Liver (tissue), 3 donors: ENCODE results near the gene SERTAD3.

Experiments used
- ATF3 ChIP-seq: IDR thresholded peaks from 2 replicates; pipeline ENCODE4 v1.6.1; 2016; ENCODE audit warnings: antibody characterized with exemption
- CTCF ChIP-seq: fragments of 150-350 bp; IDR thresholded peaks from 2 replicates; pipeline ENCODE4 v1.5.1; 2017; ENCODE audit warnings: improper control_type of control experiment, low read depth, low read length; ENCODE audit not compliant: missing input control
- EGR1 ChIP-seq, 2 donors: IDR thresholded peaks; 2 replicates each; pipeline ENCODE4 v1.6.1; 2016 to 2018; ENCODE audit warnings: antibody characterized with exemption in 2 of 2, low read depth in 2 of 2
- GABPA ChIP-seq, 2 donors: IDR thresholded peaks in 1 of 2; conservative IDR thresholded peaks in 1 of 2; 2 replicates each; pipeline ENCODE4 v1.6.1; 2016; ENCODE audit warnings: antibody characterized with exemption in 2 of 2, mild to moderate bottlenecking in 1 of 2, moderate library complexity in 1 of 2
- HNF4A ChIP-seq, 2 donors: conservative IDR thresholded peaks; 2 replicates each; pipeline ENCODE4 v1.6.1; 2016; ENCODE audit warnings: antibody characterized with exemption in 2 of 2, mild to moderate bottlenecking in 2 of 2
- JUND ChIP-seq, 2 donors: IDR thresholded peaks; 2 replicates each; pipeline ENCODE4 v1.6.1; 2016; ENCODE audit warnings: antibody characterized with exemption in 2 of 2
- NR2F2 ChIP-seq: IDR thresholded peaks from 2 replicates; pipeline ENCODE4 v1.6.1; 2016; ENCODE audit warnings: antibody characterized with exemption
- RAD21 ChIP-seq, 2 donors: IDR thresholded peaks; 2 replicates each; pipeline ENCODE4 v1.6.1; 2016; ENCODE audit warnings: antibody characterized with exemption in 2 of 2, mild to moderate bottlenecking in 2 of 2
- SP1 ChIP-seq: IDR thresholded peaks from 2 replicates; pipeline ENCODE4 v1.6.1; 2018; ENCODE audit warnings: antibody characterized with exemption, mild to moderate bottlenecking
- TAF1 ChIP-seq: conservative IDR thresholded peaks from 2 replicates; pipeline ENCODE4 v1.6.1; 2016; ENCODE audit warnings: antibody characterized with exemption, mild to moderate bottlenecking
- TF ChIP-seq, protein P1 (sequence below): IDR thresholded peaks from 2 replicates; pipeline ENCODE4 v1.6.1; 2016; ENCODE audit warnings: antibody characterized with exemption
- TF ChIP-seq, protein P2 (sequence below): IDR thresholded peaks from 2 replicates; pipeline ENCODE4 v1.6.1; 2016; ENCODE audit warnings: antibody characterized with exemption
- donor health status: healthy.
- donor health status: healthy.

DNA sequence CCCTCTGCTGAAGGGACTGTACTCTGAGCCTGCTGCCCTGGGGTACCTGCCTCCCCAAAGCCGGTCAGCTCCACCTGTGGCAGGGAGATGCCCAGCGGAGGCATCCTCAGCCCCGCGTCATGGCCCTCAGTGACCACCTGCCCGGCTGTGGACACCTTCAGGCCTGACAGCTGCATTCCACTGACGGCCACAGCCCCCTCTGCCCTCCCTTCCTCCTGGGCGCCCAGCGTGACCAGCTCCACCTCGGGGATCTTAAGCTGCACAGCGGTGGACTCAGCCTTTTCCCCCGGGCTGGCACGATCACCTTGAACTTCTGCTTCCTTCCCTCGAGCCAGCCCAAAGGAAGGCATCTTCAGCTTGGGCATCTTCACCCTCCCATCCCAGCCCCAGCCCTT is 49.3 kb downstream of the SERTAD3 start:
- TF ChIP-seq NR2F2 (no peak), RAD21 (IDR thresholded peaks at IDR 0.05) (no peak), JUND (IDR thresholded peaks at IDR 0.05) (no peak), CTCF (no peak), ATF3 (no peak), GABPA (IDR thresholded peaks at IDR 0.05 in 1 of 2, conservative IDR thresholded peaks at IDR 0.05 in 1 of 2) (no peak), SP1 (no peak), TAF1 (no peak), EGR1 (IDR thresholded peaks at IDR 0.05; ENCODE audit: low read depth in 2 of 2) (no peak), HNF4A (conservative IDR thresholded peaks at IDR 0.05) (no peak)
- TF ChIP-seq, protein P1, sequence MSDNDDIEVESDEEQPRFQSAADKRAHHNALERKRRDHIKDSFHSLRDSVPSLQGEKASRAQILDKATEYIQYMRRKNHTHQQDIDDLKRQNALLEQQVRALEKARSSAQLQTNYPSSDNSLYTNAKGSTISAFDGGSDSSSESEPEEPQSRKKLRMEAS = no peak
- TF ChIP-seq, protein P2, sequence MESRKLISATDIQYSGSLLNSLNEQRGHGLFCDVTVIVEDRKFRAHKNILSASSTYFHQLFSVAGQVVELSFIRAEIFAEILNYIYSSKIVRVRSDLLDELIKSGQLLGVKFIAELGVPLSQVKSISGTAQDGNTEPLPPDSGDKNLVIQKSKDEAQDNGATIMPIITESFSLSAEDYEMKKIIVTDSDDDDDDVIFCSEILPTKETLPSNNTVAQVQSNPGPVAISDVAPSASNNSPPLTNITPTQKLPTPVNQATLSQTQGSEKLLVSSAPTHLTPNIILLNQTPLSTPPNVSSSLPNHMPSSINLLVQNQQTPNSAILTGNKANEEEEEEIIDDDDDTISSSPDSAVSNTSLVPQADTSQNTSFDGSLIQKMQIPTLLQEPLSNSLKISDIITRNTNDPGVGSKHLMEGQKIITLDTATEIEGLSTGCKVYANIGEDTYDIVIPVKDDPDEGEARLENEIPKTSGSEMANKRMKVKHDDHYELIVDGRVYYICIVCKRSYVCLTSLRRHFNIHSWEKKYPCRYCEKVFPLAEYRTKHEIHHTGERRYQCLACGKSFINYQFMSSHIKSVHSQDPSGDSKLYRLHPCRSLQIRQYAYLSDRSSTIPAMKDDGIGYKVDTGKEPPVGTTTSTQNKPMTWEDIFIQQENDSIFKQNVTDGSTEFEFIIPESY = no peak
